ENCODE results near the gene B4GALT2. TPM values are rescaled to one million over a fixed set of nuclear protein-coding genes. Genes with fewer than 3 reads are reported as not detected.

Gene B4GALT2
- total and polyA plus RNA-seq, 12 donors, result 18.2 to 47.9 (median 28.0) TPM

- intact Hi-C loops (cut with DNase I), result no loop called here
- Histone ChIP-seq H3K4me3 (peak within 1 kb of the TSS in 2 of 4 donors; percentile 72 to 73), H3K4me1 (replicated peaks in 1 of 2) (peaks cover 7 to 11% of the 10 kb centered on the region in 2 donors), H3K27ac (peak within 1 kb of the TSS; percentile 20 to 82 (median 79)), H3K9me3 (replicated peaks in 1 of 3) (no peaks in the 10 kb centered on the region), H3K27me3 (no peaks in the 10 kb centered on the region), H3K36me3 (replicated peaks in 1 of 2) (no peaks in the 10 kb centered on the region)
- WGBS, 4 donors, result 0 to 4% (median 0%) methylated on average over 15 to 66 of the region's 66 CpGs
- no peak for TF ChIP-seq CTCF (IDR thresholded peaks at IDR 0.05)
- TF ChIP-seq POLR2A (IDR thresholded peaks at IDR 0.05), result peak; percentile 7 to 66
- peak; percentile 88 to 94 (median 91) for DNase-seq
Measured at GRCh38 chr1:43991476-43992231, 12.6 kb downstream of the B4GALT2 start, which contains the start of gene CCDC24. Gene CCDC24 (plus strand): TSS chr1:43991599. CDS start chr1:43991879, 280 bp downstream.

GRCh38 chr1:43992232-43992995 is 13.4 kb downstream of the B4GALT2 start:
- H3K27ac ChIP-seq, result peak overlapping the region in 2 of 5 donors; percentile 79 to 81
- no peak for DNase-seq
- H3K4me3 ChIP-seq, result peak overlapping the region in 2 of 4 donors; percentile 72 to 73
- no peaks in the 10 kb centered on the region for H3K9me3 ChIP-seq (replicated peaks in 1 of 3)
- intact Hi-C loops (cut with DNase I), result no loop called here
- no peaks in the 10 kb centered on the region for H3K36me3 ChIP-seq (replicated peaks in 1 of 2)
- H3K4me1 ChIP-seq (replicated peaks in 1 of 2), result peaks cover 7 to 11% of the 10 kb centered on the region in 2 donors
- no peaks in the 10 kb centered on the region for H3K27me3 ChIP-seq
- no peak for TF ChIP-seq CTCF (IDR thresholded peaks at IDR 0.05)
- TF ChIP-seq POLR2A (IDR thresholded peaks at IDR 0.05), result no peak
- 52 to 60% (median 55%) methylated on average over 10 to 11 of the region's 11 CpGs for WGBS, 4 donors

GRCh38 chr1:43993206-43993914 is 14.3 kb downstream of the B4GALT2 start:
- TF ChIP-seq POLR2A (IDR thresholded peaks at IDR 0.05) (no peak), CTCF (IDR thresholded peaks at IDR 0.05) (no peak)
- H3K27ac ChIP-seq, result no peak overlapping the region
- H3K4me3 ChIP-seq, result no peak overlapping the region
- H3K9me3 ChIP-seq (replicated peaks in 1 of 3), result no peaks in the 10 kb centered on the region
- WGBS, 4 donors, result 91 to 95% (median 93%) methylated on average over 9 of the region's 9 CpGs
- H3K4me1 ChIP-seq (replicated peaks in 1 of 2), result peaks cover 7 to 11% of the 10 kb centered on the region in 2 donors
- intact Hi-C loops (cut with DNase I), result no loop called here
- no peak for DNase-seq
- H3K27me3 ChIP-seq, result no peaks in the 10 kb centered on the region
- H3K36me3 ChIP-seq (replicated peaks in 1 of 2), result no peaks in the 10 kb centered on the region

- no peak for DNase-seq
- Histone ChIP-seq H3K27ac (no peak overlapping the region), H3K4me1 (replicated peaks in 1 of 2) (peaks cover 7 to 11% of the 10 kb centered on the region in 2 donors), H3K36me3 (replicated peaks in 1 of 2) (no peaks in the 10 kb centered on the region), H3K27me3 (no peaks in the 10 kb centered on the region), H3K4me3 (no peak overlapping the region), H3K9me3 (replicated peaks in 1 of 3) (no peaks in the 10 kb centered on the region)
- 81 to 97% (median 94%) methylated on average over 5 to 7 of the region's 7 CpGs for WGBS, 4 donors
- intact Hi-C loops (cut with DNase I), result no loop called here
- no peak for TF ChIP-seq POLR2A (IDR thresholded peaks at IDR 0.05)
Measured at GRCh38 chr1:43994071-43994470, 15.1 kb downstream of the B4GALT2 start.

All from adrenal gland (tissue), 12 donors.